ENCODE results near the gene C14orf180.

C14orf180 gene

GRCh38 chr14:104550861-104551728 lies 28.5 kb upstream of the C14orf180 start:
- no peak for DNase-seq

- DNase-seq, result no peak
These were observed 27.5 kb upstream of the C14orf180 start for GRCh38 chr14:104551851-104552737.

GRCh38 chr14:104552738-104553125 lies 26.8 kb upstream of the C14orf180 start:
- no peak for DNase-seq

GRCh38 chr14:104553166-104554087 lies 26.1 kb upstream of the C14orf180 start:
- DNase-seq, result no peak

- DNase-seq, result no peak
These were observed 25.4 kb upstream of the C14orf180 start for GRCh38 chr14:104554088-104554607.

GRCh38 chr14:104554608-104555429 lies 24.7 kb upstream of the C14orf180 start:
- no peak for DNase-seq

GRCh38 chr14:104555430-104556255 lies 23.9 kb upstream of the C14orf180 start:
- no peak for DNase-seq

- DNase-seq, result no peak
These were observed 23.1 kb upstream of the C14orf180 start for GRCh38 chr14:104556256-104557021.

- DNase-seq, result no peak
These were observed 22.5 kb upstream of the C14orf180 start for GRCh38 chr14:104557086-104557485.

- DNase-seq, result no peak
These were observed 21.8 kb upstream of the C14orf180 start for GRCh38 chr14:104557766-104558165.

- no peak for DNase-seq
These were observed 21.1 kb upstream of the C14orf180 start for GRCh38 chr14:104558231-104559027.

- DNase-seq, result no peak
These were observed 20.3 kb upstream of the C14orf180 start for GRCh38 chr14:104559028-104559803.

GRCh38 chr14:104559804-104560585 lies 19.6 kb upstream of the C14orf180 start:
- DNase-seq, result no peak

GRCh38 chr14:104560586-104560945 lies 19.0 kb upstream of the C14orf180 start:
- DNase-seq, result no peak

- no peak for DNase-seq
These were observed 18.4 kb upstream of the C14orf180 start for GRCh38 chr14:104561124-104561557.

- no peak for DNase-seq
These were observed 17.7 kb upstream of the C14orf180 start for GRCh38 chr14:104561632-104562495.
